GM10248 (cell line): Measurements from ENCODE around the gene MAEA.

Experiments
- CTCF ChIA-PET: fragments of 300-600 bp; sonication (Branson Sonifier 250); formaldehyde crosslinking; extraction: SDS; loops from one replicate; lab custom pipeline; 2021; ENCODE audit warnings: antibody characterized with exemption; lab: Yijun Ruan, JAX
- POLR2A ChIA-PET: fragments of 350-650 bp; sonication (Branson Sonifier 250); formaldehyde crosslinking; extraction: SDS; loops from one replicate; lab custom pipeline; 2020; ENCODE audit warnings: antibody characterized with exemption; lab: Yijun Ruan, JAX
- DNase-seq: peaks from one replicate; pipeline ENCODE4 v3.0.0; 2012; ENCODE audit errors: extremely low spot score
- CTCF ChIP-seq: IDR thresholded peaks from 2 replicates; pipeline ENCODE4 v1.5.1; 2012; ENCODE audit warnings: mild to moderate bottlenecking, low read depth; ENCODE audit errors: extremely low read depth, missing control alignments, control extremely low read depth

The MAEA gene

GRCh38 chr4:1255151-1255550, 34.5 kb upstream of the MAEA start:
- CTCF ChIA-PET: interaction anchor here (7.6 kb wide), 1 partner anchor 11 kb away, joined by 58 read pairs; no protein-coding TSS in a partner anchor
- POLR2A ChIA-PET: no interaction called here
- DNase-seq: no peak
- no peak for TF ChIP-seq CTCF

GRCh38 chr4:1255699-1256098, 34.0 kb upstream of the MAEA start:
- POLR2A ChIA-PET: no interaction called here
- CTCF ChIA-PET: interaction anchor here (7.6 kb wide), 1 partner anchor 10 kb away, joined by 58 read pairs; no protein-coding TSS in a partner anchor
- DNase-seq: no peak
- no peak for TF ChIP-seq CTCF

GRCh38 chr4:1258457-1258856, 31.2 kb upstream of the MAEA start:
- POLR2A ChIA-PET: no interaction called here
- no peak for DNase-seq
- TF ChIP-seq CTCF: no peak
- CTCF ChIA-PET: interaction anchor here (2.0 kb wide), 1 partner anchor 9 kb away, joined by 21 read pairs; no protein-coding TSS in a partner anchor

- CTCF ChIA-PET: interaction anchor here (0.8 kb wide), 1 partner anchor 9 kb away, joined by 3 read pairs; no protein-coding TSS in a partner anchor
- DNase-seq: peak; percentile 24
- no peak for TF ChIP-seq CTCF
- POLR2A ChIA-PET: no interaction called here
Observed at GRCh38 chr4:1259966-1260365, 29.7 kb upstream of the MAEA start.

- CTCF ChIA-PET: interaction anchor here (0.8 kb wide), 1 partner anchor 10 kb away, joined by 3 read pairs; no protein-coding TSS in a partner anchor
- POLR2A ChIA-PET: no interaction called here
Observed at GRCh38 chr4:1260418-1261106, 29.1 kb upstream of the MAEA start.

More at GRCh38 chr4:1260418-1261106, 29.1 kb upstream of the MAEA start:
- no peak for TF ChIP-seq CTCF
- no peak for DNase-seq
